K562 (cell line): ENCODE results near the gene C2CD2. TPM values are rescaled to one million over a fixed set of nuclear protein-coding genes. Genes with fewer than 3 reads are reported as not detected.
A peak's percentile ranks its signal among the peaks of the same experiment; 100 is the strongest.

ENCODE experiments used
- CREM ChIP-seq: IDR thresholded peaks from 2 replicates; pipeline ENCODE4 v1.6.1; 2014; ENCODE audit warnings: antibody characterized with exemption, low read depth
- HNRNPL ChIP-seq: fragments of 200-400 bp; formaldehyde crosslinking; IDR thresholded peaks from 2 replicates; pipeline ENCODE4 v1.6.1; 2017; ENCODE audit warnings: low read depth, mild to moderate bottlenecking, low read length
- KAT2B ChIP-seq: IDR thresholded peaks from one replicate; pipeline ENCODE4 v1.6.1; 2012; ENCODE audit warnings: low read depth, mild to moderate bottlenecking, control low read depth, inconsistent platforms, low read length, moderate library complexity
- KLF6 ChIP-seq: fragments of 250-450 bp; sonication (Bioruptor Pico); IDR thresholded peaks from 2 replicates; pipeline ENCODE4 v1.4.0; 2020; ENCODE audit warnings: mild to moderate bottlenecking, moderate library complexity, borderline replicate concordance
- RFX1 ChIP-seq: fragments of 450-650 bp; IDR thresholded peaks from 2 replicates; pipeline ENCODE4 v1.6.1; 2016; ENCODE audit warnings: mild to moderate bottlenecking, moderate library complexity
- SFPQ ChIP-seq: fragments of 200-400 bp; formaldehyde crosslinking; IDR thresholded peaks from 2 replicates; pipeline ENCODE4 v1.6.1; 2017; ENCODE audit warnings: mild to moderate bottlenecking, low read depth, low read length, moderate library complexity
- SPI1 ChIP-seq: IDR thresholded peaks from 2 replicates; pipeline ENCODE4 v1.6.1; 2011; ENCODE audit warnings: low read depth, low read length, control low read depth, borderline replicate concordance
- TCF7 ChIP-seq: sonication (generic); IDR thresholded peaks from 2 replicates; pipeline ENCODE4 v1.6.1; 2016; ENCODE audit warnings: antibody characterized with exemption, borderline replicate concordance
- TCFL5 ChIP-seq: fragments of 250-450 bp; sonication (Bioruptor Pico); conservative IDR thresholded peaks from 2 replicates; pipeline ENCODE4 v1.6.1; 2021; ENCODE audit warnings: mild to moderate bottlenecking, moderate library complexity, matching md5 sums
- XRCC5 ChIP-seq: fragments of 200-400 bp; formaldehyde crosslinking; IDR thresholded peaks from 2 replicates; pipeline ENCODE4 v1.6.1; 2017; ENCODE audit warnings: low read depth, mild to moderate bottlenecking, low read length
- ZNF217 ChIP-seq: sonication (generic); formaldehyde crosslinking; IDR thresholded peaks from 2 replicates; pipeline ENCODE4 v1.8.0; 2022; ENCODE audit warnings: mild to moderate bottlenecking, missing genetic modification reagents
- ZNF395 ChIP-seq: fragments of 200-800 bp; sonication (Bioruptor generic); IDR thresholded peaks from 2 replicates; pipeline ENCODE4 v1.6.1; 2017; ENCODE audit warnings: missing genetic modification characterization, missing compliant biosample characterization
- ZNF695 ChIP-seq: fragments of 450-650 bp; formaldehyde crosslinking; IDR thresholded peaks from 2 replicates; pipeline ENCODE4 v1.4.0; 2020; ENCODE audit warnings: mild to moderate bottlenecking, moderate library complexity
- ZNF740 ChIP-seq, 3 experiments: fragments of 200-800 bp in 1 of 3; sonication (Bioruptor generic) in 1 of 3; sonication (generic) in 1 of 3; formaldehyde crosslinking in 1 of 3; IDR thresholded peaks; 2 replicates each; pipeline versions ENCODE4 v1.6.1 to v1.8.0; 2016 to 2022; ENCODE audit warnings: mild to moderate bottlenecking in 2 of 3, missing compliant biosample characterization in 2 of 3, missing genetic modification characterization in 2 of 3, missing genetic modification reagents in 1 of 3
- ZZZ3 ChIP-seq: fragments of 450-650 bp; IDR thresholded peaks from 2 replicates; pipeline ENCODE4 v1.6.1; 2016; ENCODE audit warnings: antibody characterized with exemption, mild to moderate bottlenecking, moderate library complexity
- polyA plus RNA-seq, 8 experiments: library from polyadenylated mRNA; depleted of rRNA in 4 of 8; stranded (reverse) in 5 of 8; unstranded in 3 of 8; fragments of >200 nt; fragmentation: Nextera tagmentation in 2 of 8; fragmentation: Illumina TruSeq in 1 of 8; extraction: Ambion mirVana in 2 of 8; extraction: Trizol in 1 of 8; gene quantifications; 2 replicates each; pipeline versions ENCODE4 v1.2.1 to v1.2.3, GENCODE V29; 2011 to 2014; ENCODE audit warnings: inconsistent platforms in 1 of 8, missing spikeins in 1 of 8
- total RNA-seq, 7 experiments: library from RNA; depleted of rRNA in 6 of 7; stranded (reverse); fragments of >200 nt in 6 of 7; fragmentation: Illumina TruSeq in 2 of 7; extraction: Trizol in 2 of 7; gene quantifications; 2 replicates each; pipeline versions ENCODE4 v1.2.1 to v1.2.3, GENCODE V29; 2011 to 2021; ENCODE audit warnings: low replicate concordance in 1 of 7

The C2CD2 gene
- total and polyA plus RNA-seq, 9 of the 15 experiments (the other 6 are each of a cell fraction or from before 2014, with no cell fraction given) = 1.3 to 21.6 (median 12.1) TPM

- TF ChIP-seq ZNF395 (CRISPR knock-in tag) (no peak), ZNF740 (CRISPR knock-in tag; IDR thresholded peaks at IDR 0.05) (no peak), ZNF740 (tag; IDR thresholded peaks at IDR 0.05) (no peak), HNRNPL (no peak), ZNF217 (CRISPR knock-in tag) (no peak), ZZZ3 (no peak), TCFL5 (CRISPR knock-in tag) (no peak), ZNF695 (CRISPR knock-in tag) (no peak), SPI1 (peak; percentile 77), KLF6 (no peak), RFX1 (no peak), SFPQ (no peak), KAT2B (no peak), CREM (peak; percentile 28; the same call in 1 of the 2 replicates), XRCC5 (no peak), TCF7 (no peak)
Measured at GRCh38 chr21:41865002-41865777, 88.6 kb downstream of the C2CD2 start (continued).
